SH-SY5Y (cell line): ENCODE results near the gene OPCML.

Experiments
- GATA2 ChIP-seq: IDR thresholded peaks from 2 replicates; pipeline ENCODE4 v1.6.1; 2011; ENCODE audit warnings: mild to moderate bottlenecking, low read depth, low read length
- GATA3 ChIP-seq: IDR thresholded peaks from 2 replicates; pipeline ENCODE4 v1.6.1; 2011; ENCODE audit warnings: low read depth, mild to moderate bottlenecking, low read length, moderate library complexity

- TF ChIP-seq GATA3 (no peak), GATA2 (no peak)
Observed at GRCh38 chr11:133052537-133052936, 479.8 kb downstream of the OPCML start.
